ENCODE results near the gene CFAP46.

CFAP46 gene

DNA sequence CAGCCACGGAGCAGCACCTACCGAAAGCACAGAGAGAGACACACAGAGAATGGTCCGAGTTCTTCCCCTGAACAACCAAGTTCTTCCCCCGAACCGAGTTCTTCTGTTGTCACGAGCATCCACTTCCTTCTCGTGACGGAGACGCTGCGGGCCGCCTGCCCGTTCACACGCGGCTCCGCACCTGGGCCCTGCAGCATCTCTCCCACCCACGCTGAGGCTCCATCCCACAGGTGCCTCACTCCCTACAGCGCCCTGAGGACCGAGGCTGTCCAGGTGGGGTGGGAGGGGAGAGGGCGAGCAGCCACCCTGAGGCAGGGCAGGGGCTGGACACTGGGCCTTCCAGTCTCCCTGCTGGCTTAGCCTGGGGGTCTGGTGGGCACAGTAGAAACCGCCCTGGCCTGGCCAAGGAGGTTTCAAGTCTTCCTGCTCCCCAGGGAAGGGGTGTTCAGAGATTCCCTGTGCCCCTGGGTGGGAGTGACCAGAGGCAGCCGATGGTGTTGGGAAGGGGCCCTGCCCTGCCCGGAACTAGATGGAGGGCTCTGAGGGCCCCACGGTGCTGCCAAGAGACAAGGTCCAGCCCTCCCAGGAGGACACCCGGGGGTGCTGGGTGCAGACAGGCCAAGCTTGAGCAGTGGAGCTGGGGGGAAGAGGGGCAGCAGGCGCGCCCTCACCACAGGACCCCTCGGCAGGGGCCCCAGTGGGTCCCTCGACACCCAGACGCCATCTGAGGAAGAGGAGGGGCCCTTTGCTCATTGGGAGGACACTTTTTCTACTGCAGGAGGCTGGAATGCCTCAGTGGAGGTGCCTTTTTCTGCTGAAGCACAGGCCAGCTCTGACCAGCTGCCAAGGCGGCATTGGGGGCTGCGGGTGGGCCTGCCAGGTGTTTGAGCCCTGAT lies 151.2 kb downstream of the CFAP46 start:
- no peak for DNase-seq (ENCODE audit: low read depth, low spot score)

DNA sequence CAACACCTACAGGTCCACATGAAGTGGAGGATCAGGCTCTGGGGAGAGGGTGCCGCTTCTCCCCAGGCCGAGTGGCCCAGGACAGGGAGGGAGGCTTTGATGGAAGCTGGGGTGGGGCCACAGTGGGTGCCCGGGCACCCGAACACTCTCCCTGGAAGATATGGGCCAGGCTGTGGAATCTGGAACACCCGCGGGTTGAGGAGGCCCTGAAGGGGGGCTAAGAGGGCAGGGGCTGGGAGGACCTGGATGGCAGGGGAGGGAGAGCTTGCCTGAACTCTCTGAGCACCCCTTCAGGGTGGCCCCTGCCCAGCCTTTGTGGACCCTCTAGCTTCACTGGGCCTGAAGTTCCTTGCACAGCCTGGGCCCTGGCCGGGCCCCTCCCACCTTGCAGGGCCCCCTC lies 151.9 kb downstream of the CFAP46 start:
- DNase-seq (ENCODE audit: low read depth, low spot score): no peak

DNA sequence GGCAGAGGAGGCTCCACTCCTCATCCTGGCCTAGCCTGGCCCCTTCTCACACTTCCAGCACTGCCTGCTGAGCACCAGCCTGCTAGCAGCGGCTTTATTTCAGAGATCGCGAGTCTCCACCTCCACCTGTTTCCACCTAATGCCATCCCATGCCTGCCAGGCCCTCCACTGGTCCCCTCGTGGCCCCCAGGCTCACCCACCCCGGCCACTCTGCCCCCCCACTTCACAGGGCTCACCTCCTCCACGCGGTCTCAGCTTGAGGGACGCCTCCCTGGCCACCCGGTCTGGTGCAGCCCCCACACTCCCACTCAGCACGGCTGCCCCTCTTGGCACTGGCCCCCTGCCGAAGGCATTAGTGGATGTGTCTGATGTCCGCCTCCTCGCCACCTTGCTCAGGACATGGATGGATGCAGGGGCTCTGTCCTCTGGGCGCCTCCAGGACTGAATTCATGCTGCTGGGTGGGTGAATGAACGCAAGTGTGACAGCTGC lies 152.7 kb downstream of the CFAP46 start:
- no peak for DNase-seq (ENCODE audit: low read depth, low spot score)

DNA sequence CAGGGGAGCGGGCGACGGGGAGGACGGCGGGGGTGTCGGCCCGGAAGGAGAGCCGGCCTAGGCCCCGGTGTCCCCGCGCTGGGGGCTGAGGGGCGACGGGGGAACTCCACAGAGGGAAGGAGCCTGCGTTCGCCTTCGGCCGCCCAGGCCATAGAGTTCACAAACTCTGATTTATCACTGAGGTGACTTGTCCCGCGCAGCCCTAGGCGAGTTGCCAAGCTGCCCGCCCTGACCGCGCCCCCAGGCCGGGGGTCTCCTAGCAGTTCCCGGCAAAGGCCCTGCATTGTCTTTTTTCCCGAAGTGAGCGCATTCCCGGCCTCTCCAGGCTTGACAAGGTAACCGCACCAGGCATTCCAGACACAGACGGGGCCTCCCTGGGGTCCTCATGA lies 153.5 kb downstream of the CFAP46 start:
- peak; percentile 68 for DNase-seq (ENCODE audit: low read depth, low spot score)

DNA sequence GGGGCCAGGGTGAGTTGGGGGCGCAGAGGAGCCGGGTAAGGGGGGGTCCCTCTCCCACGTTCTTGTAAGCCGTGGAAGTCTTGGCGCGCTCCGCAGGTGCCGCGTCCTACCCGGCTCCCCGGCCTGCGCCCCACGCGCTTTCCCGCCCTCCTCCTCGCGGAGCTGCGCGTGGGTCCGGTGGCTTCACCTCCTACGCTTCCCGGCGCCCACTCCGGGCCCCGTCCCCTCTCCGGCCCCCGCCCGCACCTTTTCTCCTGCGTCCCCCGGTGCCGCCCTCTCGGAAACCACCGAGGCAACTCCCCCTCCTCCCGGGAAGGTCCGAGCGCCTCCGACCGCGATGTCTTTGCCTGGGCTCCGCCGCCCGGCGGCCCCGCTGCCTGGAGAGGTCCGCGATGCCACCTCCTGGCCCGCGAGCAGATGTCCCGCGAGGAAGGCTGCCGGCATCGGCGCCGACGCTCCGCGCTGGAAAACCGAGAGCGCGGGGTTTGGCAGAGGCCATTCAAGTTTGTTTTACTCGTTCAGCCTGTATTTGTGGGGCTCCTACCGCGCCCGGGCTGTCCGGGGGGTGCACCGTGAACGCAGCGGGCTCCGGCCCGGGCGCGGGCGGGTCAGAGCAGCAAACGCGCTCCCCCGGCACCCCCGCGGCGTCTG lies 154.1 kb downstream of the CFAP46 start:
- DNase-seq (ENCODE audit: low read depth, low spot score): peak; percentile 66

DNA sequence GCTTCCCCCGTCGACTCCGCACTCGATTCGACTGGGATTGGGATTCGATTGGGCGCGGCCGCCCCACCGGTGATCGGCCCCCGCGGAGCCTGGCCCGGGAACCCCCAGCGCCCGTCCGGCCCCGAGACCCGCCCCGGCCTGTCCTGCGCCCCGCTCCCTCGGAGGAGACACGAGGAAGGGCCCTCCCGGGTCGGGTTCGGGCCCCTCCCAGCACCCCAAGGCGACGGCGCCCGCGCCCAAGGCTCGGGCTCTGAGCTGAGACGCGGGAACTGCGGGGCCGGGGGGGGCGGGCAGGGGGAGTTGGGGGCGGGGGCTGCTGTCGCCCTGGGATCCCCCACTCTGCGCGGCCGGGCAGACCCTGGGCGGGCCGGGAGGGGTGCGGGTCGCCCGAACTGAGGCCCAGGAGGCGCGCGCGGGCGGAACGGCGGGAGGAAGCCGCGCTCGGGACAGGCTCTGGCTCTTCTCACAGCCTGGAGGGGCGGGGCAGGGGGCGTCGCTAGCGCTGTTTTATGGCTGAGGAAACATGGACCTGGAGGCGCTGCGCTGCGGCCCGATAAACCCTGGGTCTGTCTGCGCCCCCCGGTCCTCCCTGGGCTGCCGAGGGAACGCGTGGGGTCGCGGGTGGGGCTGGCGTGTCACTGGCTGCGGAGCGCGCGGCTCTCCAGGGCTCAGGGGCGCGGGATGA lies 154.7 kb downstream of the CFAP46 start:
- peak; percentile 43 for DNase-seq (ENCODE audit: low read depth, low spot score)

DNA sequence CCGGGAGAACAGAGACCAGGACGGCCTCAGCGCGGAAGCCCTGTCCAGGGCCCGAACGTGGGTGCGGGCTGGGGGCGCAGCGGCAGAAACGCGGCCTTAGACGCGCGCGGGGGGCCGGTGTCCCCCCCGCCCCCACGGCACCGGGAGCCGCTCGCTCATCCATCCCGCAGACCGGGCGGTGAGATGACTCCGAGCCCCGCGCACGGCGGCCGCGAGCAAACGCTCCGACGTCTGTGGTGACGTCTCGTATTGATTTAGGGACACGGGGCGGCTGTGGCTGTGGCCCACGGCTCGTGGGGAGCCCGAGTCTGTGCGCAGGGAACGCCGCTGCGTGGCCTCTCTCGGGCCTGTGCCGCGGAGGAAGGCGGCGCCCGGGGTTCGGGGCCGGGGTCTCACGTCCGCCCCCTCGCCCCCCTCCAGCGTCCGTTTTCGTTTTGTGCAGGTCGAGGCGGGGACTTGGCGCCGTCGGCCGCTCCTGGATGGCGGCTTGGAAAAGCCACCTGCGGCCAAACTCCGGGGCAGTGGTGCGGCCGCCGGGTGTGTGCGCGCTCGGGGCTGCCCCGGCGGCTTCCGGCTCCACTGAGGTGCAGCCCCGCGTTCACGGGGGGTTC lies 155.4 kb downstream of the CFAP46 start:
- DNase-seq (ENCODE audit: low read depth, low spot score): no peak

DNA sequence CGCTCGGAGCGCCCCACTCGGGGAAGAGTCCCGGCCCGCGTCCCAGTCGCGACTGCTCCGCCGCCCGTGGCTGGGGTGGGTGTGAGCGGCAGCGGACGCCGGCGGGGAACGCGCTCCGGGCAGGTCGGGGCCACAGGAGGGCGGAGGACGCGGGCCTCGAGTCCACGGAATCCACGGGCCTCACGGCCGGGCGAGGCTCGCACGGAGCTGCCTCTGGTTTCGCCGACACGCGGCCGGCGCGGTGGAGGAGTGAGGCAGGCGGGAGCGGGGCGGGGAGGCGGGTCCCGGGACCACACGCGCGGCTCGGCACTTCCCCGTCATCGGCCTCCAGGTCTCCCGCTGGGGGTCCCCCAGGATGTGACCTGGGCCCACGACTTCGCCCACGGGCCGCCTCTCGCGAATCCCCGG lies 155.9 kb downstream of the CFAP46 start:
- DNase-seq (ENCODE audit: low read depth, low spot score): no peak

DNA sequence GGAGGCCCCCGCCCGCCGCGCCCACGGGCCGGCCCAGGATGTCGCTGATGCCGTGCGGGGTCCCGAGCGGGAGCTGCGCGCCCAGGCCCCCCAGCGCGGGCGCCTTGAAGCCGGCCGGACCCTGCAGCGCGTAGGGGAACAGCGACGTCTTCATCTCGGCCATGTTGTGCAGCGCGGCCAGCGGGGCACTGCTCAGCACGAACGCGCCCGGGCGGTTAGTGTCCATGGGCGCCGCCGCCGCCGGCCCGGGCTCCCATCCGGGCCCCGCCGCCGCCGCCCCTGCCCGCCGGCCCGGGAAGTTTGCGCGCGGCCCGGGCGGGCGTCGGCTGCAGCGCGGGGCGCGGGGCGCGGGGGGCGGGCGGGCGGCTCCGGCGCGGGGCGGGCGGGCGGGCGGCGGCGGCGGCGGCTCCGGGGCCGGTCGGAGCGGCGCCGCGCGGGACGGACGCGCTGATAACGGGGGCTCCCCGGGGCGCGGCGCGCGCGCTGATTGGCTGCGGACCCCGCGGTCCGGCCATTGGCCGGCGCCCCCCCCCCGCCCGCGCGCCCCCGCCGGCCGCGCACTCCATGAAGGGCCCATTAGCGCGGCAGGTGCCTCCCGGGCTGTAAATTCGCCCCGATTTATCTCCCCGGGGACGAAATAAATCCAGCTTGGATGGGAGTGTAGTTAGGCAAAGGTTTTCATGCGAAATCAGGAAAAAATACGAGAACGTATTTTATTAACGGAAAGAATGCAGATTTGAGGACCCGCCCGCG lies 156.5 kb downstream of the CFAP46 start, which contains the start of gene NKX6-2:
Gene NKX6-2 (minus strand): TSS at position 425 of the 753 bp plus-strand sequence. CDS start 199 bp downstream, at position 226.
- peak; percentile 56 for DNase-seq (ENCODE audit: low read depth, low spot score)

DNA sequence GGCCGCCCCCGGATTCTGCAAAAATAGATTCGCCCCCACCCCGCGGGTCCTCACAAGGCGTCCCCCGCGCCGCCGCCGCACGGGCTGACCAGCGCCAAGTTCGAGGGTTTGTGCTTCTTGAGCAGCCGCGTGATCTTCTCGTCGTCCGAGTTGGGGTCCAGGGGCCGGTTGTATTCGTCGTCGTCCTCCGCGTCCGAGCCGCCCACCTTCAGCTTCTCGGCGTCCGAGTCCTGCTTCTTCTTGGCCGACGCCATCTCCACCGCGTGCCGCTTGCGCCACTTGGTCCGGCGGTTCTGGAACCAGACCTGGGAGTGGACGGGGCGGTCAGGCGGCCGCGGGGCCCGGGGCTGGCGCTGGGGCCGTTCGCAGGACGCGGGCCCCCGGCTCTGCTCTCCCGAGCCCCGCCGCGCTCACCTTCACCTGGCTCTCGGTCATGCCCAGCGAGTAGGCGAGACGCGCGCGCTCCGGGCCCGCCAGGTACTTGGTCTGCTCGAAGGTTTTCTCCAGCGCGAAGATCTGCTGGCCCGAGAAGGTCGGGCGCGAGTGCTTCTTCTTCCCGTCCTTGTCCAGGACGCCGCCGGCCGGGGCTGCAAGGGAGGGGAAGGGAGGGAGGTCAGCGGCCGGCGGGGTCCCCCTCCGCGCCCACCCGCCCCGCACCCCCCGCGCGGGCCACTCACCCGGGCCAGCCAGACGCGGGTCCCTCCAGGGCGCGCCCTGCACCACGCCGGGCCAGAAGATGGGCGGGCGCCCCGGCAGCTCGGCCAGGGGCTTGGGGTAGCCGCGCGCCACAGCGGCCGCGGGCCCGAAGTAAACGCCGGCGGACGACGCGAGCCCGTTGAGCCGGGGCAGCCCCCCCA lies 157.3 kb downstream of the CFAP46 start:
- peak; percentile 37 for DNase-seq (ENCODE audit: low read depth, low spot score)

DNA sequence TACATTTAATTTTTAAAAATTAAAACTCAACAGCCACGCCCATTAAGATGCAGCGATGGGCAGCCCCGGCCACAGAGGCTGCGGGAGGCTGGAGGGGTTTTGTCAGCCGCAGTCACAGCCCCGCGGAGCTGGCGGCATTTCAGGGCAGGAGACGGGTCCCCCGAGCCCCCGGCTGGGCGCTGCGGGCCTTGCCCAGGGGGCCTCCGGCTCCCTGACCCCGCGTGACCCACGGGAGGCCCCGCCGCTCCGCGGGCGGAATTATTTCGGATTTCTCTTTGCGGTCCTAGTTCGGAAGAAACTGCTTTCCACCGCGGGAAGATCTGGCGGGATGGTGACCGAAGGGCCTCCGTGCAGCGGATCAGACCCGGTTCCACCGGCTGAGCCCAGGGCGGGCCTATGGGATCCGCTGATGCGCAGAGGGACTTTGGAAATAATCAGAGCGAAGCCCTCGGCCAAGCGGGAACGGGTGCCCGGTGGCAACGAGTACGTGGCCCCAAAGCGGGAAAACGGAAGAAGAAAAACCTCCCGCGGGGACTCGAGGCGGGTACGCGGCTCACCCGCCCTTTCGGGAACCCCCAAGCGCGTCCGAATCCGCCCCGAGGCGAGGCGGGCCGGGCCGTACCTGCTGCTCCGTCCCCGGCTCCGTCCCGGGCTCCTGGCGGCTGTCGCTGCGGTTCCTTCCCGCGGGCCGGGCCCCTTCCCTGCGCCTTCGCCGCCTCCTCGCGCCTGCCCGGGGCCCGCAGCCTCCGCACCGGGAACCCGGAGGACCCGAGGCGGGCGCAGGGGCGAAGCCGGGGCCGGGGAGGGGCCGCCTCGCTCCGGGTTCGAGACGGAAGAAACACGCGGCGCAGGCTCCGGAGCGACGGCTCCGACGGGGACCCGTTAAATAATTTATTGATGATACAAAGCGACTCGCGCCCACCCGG lies 158.2 kb downstream of the CFAP46 start:
- DNase-seq (ENCODE audit: low read depth, low spot score): peak; percentile 34

DNA sequence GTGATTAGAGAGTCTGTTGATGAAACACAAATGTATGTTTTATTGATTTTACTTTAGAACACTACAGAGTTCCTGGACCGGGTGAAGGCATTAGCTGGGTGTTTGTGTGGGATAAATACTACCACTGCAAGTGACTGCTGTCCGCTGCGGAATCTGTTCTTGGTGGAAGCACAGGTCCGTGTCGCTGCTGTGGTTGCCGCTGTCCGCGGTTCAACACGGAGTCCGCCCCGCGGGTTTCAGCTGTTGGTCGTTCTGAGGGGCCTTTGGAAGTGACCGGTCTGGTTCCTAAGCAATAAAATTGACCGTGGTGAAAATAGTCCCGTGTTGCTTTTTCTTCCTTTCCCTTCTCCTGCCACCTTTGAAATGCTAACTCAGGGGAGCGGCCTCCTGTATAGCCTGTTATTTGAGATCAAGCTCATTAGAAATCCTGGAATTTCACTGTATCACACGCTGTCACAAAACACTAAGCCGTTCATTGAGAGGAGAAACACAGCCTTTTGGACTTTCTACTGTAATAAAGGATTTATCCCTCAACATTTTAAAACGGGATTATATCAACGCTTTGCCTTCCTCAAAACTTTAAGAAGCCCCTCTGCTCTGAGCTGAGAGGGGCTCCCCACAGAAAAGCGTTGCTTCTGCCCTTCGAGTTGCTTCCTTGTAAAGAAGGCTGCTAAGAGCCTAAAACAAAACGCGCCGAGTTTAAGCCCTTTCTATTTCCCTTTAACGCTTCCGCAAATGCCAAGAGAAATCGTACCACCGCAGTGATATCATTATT lies 159.0 kb downstream of the CFAP46 start:
- DNase-seq (ENCODE audit: low read depth, low spot score): peak; percentile 16

DNA sequence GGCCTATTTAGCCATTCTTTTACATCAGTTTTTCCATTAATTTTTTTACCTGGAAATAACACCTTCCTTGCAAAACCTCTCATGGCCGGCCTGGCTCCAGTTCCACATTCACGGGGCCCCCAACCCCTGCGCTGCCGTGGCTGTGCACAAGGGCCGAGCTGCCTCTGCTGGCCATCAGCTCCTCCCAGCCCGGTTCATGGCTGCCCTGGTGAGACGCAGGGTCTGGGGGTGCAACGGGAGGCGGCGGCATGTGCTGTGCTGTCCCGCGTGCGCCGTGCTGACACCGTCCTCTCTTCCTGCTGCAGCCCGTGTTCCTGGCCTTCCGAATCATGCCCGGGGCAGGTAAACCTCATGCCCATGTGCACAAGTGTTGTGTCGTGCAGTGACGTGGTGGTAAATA lies 160.8 kb downstream of the CFAP46 start:
- DNase-seq (ENCODE audit: low read depth, low spot score): no peak

DNA sequence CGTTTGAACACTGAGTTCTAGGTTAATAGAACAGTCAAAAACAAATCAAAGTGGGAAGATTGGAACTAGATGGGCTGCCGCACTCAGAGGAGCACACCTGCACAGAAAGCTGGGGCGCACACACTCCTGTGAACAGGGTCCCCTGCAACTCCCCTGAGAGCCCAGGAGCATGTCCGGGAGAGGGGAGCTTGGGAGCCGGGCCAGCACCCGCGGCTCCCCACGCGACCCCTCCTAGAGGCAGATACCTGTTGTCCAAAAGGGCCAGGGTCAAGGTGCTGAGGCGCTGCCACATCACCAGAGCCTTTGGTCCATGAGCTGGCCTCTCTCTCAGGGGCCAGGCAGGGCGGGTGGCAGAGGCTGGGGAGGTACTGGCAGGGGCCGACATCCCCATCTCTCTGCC lies 162.0 kb downstream of the CFAP46 start:
- DNase-seq (ENCODE audit: low read depth, low spot score): no peak

DNA sequence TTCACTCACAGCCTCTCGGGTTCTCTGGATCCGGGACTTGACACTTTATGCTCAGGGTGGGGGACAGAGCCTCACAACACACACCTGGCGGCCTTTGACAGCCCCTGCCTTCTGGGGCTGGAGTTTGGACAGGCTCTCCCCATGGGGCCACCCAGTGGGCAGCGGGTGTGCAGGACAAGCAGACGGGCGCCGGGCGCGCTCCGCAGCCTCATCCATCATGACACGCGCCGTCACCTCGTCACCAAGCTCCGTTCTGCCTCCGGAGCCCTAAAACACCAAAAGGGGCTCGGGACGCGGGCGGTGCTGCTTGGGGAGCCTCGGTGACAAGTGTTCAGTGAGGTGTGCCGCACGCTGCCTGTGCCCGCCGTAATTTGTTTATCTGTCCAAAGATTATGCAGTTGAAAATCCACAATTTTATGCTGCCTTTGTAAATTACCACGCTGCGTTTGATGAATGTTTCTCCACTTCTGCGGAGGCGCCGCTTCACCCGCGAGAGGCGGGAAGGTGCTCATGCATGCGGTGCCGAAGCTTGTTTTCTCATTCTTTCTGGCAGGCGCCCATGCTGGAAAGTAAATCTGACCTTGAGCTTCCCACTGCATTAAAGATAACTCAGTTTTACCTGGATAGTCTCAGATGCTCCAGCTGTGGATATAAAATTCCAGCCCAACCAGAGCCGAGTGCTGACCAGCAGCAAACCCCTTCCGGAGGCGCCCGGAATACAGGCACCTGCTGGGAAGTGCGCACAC lies 162.6 kb downstream of the CFAP46 start:
- no peak for DNase-seq (ENCODE audit: low read depth, low spot score)

DNA sequence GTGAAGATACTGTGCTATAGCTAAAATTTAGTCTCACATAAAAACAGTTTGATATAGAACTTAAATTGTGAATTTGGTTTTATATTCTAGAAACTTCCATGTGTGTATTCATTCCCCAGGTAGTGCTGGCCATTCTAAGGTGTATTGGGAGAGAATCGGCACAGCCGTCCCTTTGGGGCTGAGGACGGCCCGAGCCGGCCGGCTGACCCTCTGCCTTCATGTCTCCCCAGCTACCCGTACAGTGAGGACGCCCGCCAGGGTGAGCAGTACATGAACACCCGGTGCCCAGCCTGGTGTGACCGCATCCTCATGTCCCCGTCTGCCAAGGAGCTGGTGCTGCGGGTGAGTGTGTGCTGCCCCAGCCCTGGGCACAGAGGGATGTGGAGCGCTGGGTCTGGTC lies 164.9 kb downstream of the CFAP46 start:
- no peak for DNase-seq (ENCODE audit: low read depth, low spot score)

DNA sequence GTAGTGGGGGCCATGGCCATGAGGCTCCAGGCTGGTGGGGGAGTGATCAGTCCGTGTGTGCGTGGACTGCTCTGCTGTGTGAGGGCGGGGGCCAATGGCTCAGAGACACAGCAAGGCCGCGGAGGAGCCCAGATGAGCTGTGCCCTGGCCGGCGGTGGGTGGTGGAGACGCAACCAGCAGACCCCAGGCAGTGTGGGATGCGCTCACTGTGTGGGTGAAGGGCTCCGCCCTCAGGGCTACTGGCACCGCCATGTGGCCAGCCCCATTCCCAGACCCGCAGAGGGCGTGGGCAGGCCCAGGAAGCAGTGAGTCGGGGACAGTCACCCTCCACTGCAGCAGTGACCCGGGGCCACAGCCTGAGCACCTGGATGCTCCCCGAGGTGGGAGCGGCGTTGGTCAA lies 165.5 kb downstream of the CFAP46 start:
- no peak for DNase-seq (ENCODE audit: low read depth, low spot score)

DNA sequence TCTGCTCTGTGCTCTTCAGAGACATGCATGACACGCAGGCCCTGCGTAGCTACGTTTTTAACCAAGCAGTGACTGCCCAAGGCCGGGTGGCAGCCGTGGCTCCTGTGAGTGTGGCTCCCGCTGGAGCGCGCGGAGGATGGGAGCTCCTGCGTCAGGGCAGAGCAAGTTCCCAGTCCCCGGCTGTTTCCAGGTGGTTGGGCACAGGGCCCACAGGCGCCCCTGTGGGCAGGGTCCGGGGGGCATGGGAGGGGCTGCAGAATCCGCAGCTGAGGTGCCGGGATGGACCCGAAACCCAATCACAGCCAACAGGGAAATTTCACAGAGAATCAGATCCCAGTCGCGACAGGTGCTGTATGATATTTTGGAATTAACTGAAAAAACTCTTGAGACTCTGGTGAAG lies 166.2 kb downstream of the CFAP46 start:
- DNase-seq (ENCODE audit: low read depth, low spot score): no peak
